OCI-LY1 (cell line): Measurements from ENCODE around the gene CLRN1.

Experiments used
- H2AFZ ChIP-seq: fragments of 200-600 bp; sonication (generic), shearing (Covaris generic); 2 replicates; pipeline ENCODE4 v1.6.0; 2014; ENCODE audit warnings: antibody characterized with exemption, mild to moderate bottlenecking, low read length
- H3F3A ChIP-seq: fragments of 200-600 bp; sonication (generic), shearing (Covaris generic); 2 replicates; pipeline ENCODE4 v1.6.0; 2014; ENCODE audit warnings: mild to moderate bottlenecking, antibody characterized with exemption, low read length, moderate library complexity; ENCODE audit not compliant: insufficient read depth
- H3K27ac ChIP-seq: fragments of 200-600 bp; sonication (generic); 2 replicates; pipeline ENCODE4 v1.5.1; 2014; ENCODE audit warnings: low read length, mixed run types, mild to moderate bottlenecking, low read depth; ENCODE audit not compliant: poor library complexity, severe bottlenecking
- H3K27me3 ChIP-seq: fragments of 200-600 bp; sonication (generic); 2 replicates; pipeline ENCODE4 v1.6.0; 2014; ENCODE audit warnings: antibody characterized with exemption, mild to moderate bottlenecking, low read length, moderate library complexity; ENCODE audit not compliant: insufficient read depth
- H3K36me3 ChIP-seq: fragments of 200-600 bp; sonication (generic); 2 replicates; pipeline ENCODE4 v1.6.1; 2014; ENCODE audit warnings: mild to moderate bottlenecking, antibody characterized with exemption, low read length, moderate library complexity, mixed read lengths; ENCODE audit not compliant: insufficient read depth
- H3K4me1 ChIP-seq: fragments of 200-600 bp; sonication (generic); 2 replicates; pipeline ENCODE4 v1.5.1; 2014; ENCODE audit warnings: mild to moderate bottlenecking, low read length, moderate library complexity; ENCODE audit not compliant: insufficient read depth, severe bottlenecking
- H3K4me2 ChIP-seq: fragments of 200-600 bp; sonication (generic), shearing (Covaris generic); 2 replicates; pipeline ENCODE4 v1.6.1; 2014; ENCODE audit warnings: low read length
- H3K4me3 ChIP-seq: fragments of 200-600 bp; sonication (generic); 2 replicates; pipeline ENCODE4 v1.5.1; 2014; ENCODE audit warnings: low read length, low read depth, mild to moderate bottlenecking, mixed read lengths; ENCODE audit not compliant: poor library complexity, severe bottlenecking
- H3K79me2 ChIP-seq: fragments of 200-600 bp; shearing (Covaris generic); 2 replicates; pipeline ENCODE4 v1.6.1; 2016; ENCODE audit warnings: mixed run types, low read length, mixed read lengths; ENCODE audit not compliant: insufficient read depth
- H3K9ac ChIP-seq: fragments of 200-600 bp; sonication (generic), shearing (Covaris generic); 2 replicates; pipeline ENCODE4 v1.6.1; 2014; ENCODE audit warnings: mild to moderate bottlenecking, low read length, mixed read lengths
- H3K9me2 ChIP-seq: fragments of 200-600 bp; sonication (generic), shearing (Covaris generic); 2 replicates; pipeline ENCODE4 v1.6.1; 2014; ENCODE audit warnings: low read depth, mild to moderate bottlenecking, low read length, mixed read lengths
- H3K9me3 ChIP-seq: fragments of 200-600 bp; shearing (Covaris generic); 2 replicates; pipeline ENCODE4 v1.6.1; 2014; ENCODE audit warnings: low read length, mixed read lengths
- H4K20me1 ChIP-seq: fragments of 200-600 bp; sonication (generic), shearing (Covaris generic); 2 replicates; pipeline ENCODE4 v1.6.0; 2016; ENCODE audit warnings: mild to moderate bottlenecking, low read length; ENCODE audit not compliant: insufficient read depth
- EZH2 ChIP-seq: fragments of 200-600 bp; sonication (generic), shearing (Covaris generic); IDR thresholded peaks from 2 replicates; pipeline ENCODE4 v1.8.0; 2017; ENCODE audit warnings: borderline replicate concordance, mixed run types, mild to moderate bottlenecking, antibody characterized with exemption, low read length, moderate library complexity, mixed read lengths
- TF ChIP-seq, protein P1 (sequence below): fragments of 200-600 bp; sonication (generic), shearing (Covaris generic); IDR thresholded peaks from 2 replicates; pipeline ENCODE4 v1.5.1; 2017; ENCODE audit warnings: mild to moderate bottlenecking, antibody characterized with exemption, low read length, moderate library complexity, mixed read lengths

The CLRN1 gene

DNA sequence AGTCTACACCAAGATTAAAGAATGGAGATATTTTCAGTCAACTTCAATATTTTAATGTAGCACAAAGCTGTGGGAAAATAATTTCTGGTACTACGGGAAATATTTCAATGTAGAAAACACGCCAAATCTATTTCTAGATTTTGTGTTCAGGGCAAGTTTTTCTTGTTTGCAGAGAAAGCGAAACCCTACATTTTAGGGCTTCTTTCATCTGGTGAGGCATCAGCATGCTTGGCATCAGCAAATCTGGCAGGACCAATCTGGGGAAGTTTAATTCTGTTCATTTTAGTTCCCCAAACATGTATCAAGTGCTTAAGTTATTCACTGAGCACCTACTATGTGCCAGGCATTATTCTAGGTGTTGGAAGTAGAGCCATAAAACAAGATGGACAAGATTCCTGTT lies 30.3 kb downstream of the CLRN1 start:
- Histone ChIP-seq H3K9me3 (no peaks in the 10 kb centered on the region), H3K27ac (no peak overlapping the region), H3K4me3 (no peak overlapping the region), H3K36me3 (no peaks in the 10 kb centered on the region), H3K9ac (no peak overlapping the region), H2AFZ (no peak overlapping the region), H3K27me3 (no peaks in the 10 kb centered on the region), H3F3A (no peaks in the 10 kb centered on the region), H3K4me2 (no peak overlapping the region), H4K20me1 (no peaks in the 10 kb centered on the region), H3K9me2 (no peaks in the 10 kb centered on the region), H3K4me1 (no peaks in the 10 kb centered on the region), H3K79me2 (no peaks in the 10 kb centered on the region)
- TF ChIP-seq, protein P1, sequence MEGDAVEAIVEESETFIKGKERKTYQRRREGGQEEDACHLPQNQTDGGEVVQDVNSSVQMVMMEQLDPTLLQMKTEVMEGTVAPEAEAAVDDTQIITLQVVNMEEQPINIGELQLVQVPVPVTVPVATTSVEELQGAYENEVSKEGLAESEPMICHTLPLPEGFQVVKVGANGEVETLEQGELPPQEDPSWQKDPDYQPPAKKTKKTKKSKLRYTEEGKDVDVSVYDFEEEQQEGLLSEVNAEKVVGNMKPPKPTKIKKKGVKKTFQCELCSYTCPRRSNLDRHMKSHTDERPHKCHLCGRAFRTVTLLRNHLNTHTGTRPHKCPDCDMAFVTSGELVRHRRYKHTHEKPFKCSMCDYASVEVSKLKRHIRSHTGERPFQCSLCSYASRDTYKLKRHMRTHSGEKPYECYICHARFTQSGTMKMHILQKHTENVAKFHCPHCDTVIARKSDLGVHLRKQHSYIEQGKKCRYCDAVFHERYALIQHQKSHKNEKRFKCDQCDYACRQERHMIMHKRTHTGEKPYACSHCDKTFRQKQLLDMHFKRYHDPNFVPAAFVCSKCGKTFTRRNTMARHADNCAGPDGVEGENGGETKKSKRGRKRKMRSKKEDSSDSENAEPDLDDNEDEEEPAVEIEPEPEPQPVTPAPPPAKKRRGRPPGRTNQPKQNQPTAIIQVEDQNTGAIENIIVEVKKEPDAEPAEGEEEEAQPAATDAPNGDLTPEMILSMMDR: no peak
- no peak for TF ChIP-seq EZH2

DNA sequence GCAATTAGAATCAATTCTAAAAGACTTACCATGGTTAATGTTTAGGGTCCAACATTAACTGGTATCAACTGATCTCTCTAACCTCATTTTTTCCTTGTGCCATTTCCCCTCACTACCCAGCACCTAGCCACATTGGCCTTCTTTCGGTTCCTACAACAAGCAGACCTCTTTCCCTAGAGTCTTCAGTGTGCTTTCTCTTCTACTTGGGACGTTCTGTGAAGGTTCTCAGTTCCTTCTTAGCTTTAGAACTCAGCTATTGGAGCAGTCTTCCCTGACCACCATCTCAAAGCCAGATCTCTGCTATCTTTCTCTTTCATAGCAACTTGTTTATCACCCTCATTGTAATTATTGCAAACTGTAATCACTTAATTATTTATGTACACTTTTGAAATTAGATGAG lies 35.8 kb downstream of the CLRN1 start:
- no peak overlapping the region for H3K4me2 ChIP-seq
- TF ChIP-seq, protein P1: no peak
- TF ChIP-seq EZH2: no peak
- no peaks in the 10 kb centered on the region for H3K9me3 ChIP-seq

DNA sequence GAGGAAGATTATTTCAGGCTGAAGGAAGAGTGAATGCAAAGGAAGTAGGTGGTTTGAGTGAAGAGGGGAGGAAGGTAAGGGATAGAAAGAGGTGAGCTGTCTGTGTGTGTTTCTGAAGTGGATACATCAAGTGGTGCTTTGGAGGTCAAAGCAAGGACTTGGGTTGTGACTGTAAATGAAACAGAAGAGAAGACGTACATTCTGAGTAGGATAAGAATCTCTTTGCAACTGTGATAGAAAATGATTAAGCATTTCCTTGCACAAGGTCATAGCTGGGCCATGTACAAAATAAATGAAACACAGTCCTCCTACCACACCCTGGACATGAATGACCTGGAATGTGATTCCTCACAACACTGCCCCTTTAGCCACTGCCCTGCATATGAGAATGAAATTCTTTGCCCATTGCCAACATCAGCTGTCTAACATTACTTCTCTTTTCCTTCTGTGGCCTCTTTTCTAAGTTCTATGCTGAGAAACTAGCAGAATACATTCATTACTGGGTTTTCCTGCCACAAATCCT lies 39.0 kb downstream of the CLRN1 start:
- Histone ChIP-seq H3K4me2 (no peak overlapping the region), H3F3A (no peaks in the 10 kb centered on the region), H3K79me2 (no peaks in the 10 kb centered on the region), H3K27ac (no peak overlapping the region), H2AFZ (no peak overlapping the region), H3K9ac (no peak overlapping the region), H3K9me3 (no peaks in the 10 kb centered on the region), H3K4me3 (no peak overlapping the region), H3K9me2 (no peaks in the 10 kb centered on the region), H3K4me1 (no peaks in the 10 kb centered on the region), H4K20me1 (no peaks in the 10 kb centered on the region), H3K36me3 (no peaks in the 10 kb centered on the region), H3K27me3 (0 out of 2 replicates have a peak, but pooled peaks cover 5% of the 10 kb centered on the region)
- TF ChIP-seq, protein P1: no peak
- no peak for TF ChIP-seq EZH2

More for the DNA sequence above, 35.8 kb downstream of the CLRN1 start:
- H3K4me3 ChIP-seq: no peak overlapping the region
- H3K27me3 ChIP-seq: 0 out of 2 replicates have a peak, but pooled peaks cover 5% of the 10 kb centered on the region
- no peaks in the 10 kb centered on the region for H3K9me2 ChIP-seq
- no peaks in the 10 kb centered on the region for H3K79me2 ChIP-seq
- H3K9ac ChIP-seq: no peak overlapping the region
- H3K36me3 ChIP-seq: no peaks in the 10 kb centered on the region
- no peaks in the 10 kb centered on the region for H3K4me1 ChIP-seq
- H4K20me1 ChIP-seq: no peaks in the 10 kb centered on the region
- H2AFZ ChIP-seq: no peak overlapping the region
- no peaks in the 10 kb centered on the region for H3F3A ChIP-seq
- no peak overlapping the region for H3K27ac ChIP-seq
